IPS DF 4.7 (cell line): Measurements from ENCODE around the gene PITX2.

Experiments
- DNase-seq: peaks from one replicate; pipeline ENCODE4 v3.0.0-alpha.2; 2013; ENCODE audit warnings: low spot score; ENCODE audit errors: extremely low read depth

PITX2 gene

GRCh38 chr4:110622841-110623717 is at the start of gene PITX2:
TSS of gene PITX2 (minus strand) at chr4:110623077. CDS start at chr4:110622460, 617 bp downstream.
- DNase-seq: no peak

GRCh38 chr4:110671679-110672078 is 48.8 kb upstream of the PITX2 start:
- DNase-seq: no peak

DNA sequence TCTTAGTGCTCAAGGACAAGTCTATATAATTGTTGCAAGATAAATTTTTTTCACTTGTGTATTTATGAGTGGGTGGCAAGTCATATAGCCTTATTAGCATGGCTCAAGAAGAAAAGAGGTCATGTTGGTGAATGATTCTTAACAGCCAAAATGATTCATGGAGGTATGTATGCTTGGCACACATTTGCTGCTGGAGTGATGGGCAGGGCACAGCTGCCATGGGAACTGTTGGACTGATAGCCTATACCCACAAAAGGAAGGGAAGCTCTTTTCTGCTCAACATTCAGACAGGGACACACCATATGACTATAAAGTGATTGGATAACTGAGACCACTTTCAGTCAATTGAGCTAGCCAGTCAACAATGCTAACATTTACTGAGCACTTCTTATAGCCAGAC is 46.8 kb upstream of the PITX2 start:
- DNase-seq: no peak

DNA sequence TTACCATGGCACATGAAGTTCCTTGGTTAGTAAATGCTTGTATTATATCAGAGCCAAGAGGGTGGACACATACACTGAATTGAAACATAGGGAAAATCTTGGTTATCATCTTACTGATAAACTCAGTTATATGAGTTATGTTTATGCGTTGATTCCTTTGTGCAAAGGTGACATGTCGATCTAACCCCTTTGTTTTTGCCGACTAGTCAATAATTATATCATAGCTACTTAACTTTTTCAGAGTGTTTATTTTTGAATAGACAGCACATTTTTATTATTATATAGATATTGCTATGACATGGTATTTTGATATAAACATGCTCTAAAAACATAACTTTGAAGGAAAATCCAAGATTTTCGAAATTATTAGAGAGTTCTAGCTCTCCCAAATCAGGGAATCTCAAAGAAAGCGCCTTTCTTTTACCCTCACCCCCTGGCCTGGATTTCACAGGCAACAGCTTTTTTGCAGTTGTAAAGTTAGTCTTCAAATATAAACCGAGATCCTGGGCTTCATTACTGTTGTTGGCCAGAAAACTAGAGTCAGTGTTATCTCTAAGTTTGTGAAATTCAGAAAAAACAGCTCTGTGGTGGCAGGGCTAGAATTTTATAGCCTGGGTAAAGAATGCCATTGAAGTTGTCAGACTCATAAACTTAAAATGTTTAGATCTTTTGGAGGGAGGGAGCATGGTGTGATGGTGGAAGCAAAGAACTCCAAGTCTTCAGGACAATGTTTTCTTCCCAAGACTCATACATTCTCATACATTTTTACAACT is 45.8 kb upstream of the PITX2 start:
- DNase-seq: no peak

GRCh38 chr4:110667670-110668069 is 44.8 kb upstream of the PITX2 start:
- no peak for DNase-seq

DNA sequence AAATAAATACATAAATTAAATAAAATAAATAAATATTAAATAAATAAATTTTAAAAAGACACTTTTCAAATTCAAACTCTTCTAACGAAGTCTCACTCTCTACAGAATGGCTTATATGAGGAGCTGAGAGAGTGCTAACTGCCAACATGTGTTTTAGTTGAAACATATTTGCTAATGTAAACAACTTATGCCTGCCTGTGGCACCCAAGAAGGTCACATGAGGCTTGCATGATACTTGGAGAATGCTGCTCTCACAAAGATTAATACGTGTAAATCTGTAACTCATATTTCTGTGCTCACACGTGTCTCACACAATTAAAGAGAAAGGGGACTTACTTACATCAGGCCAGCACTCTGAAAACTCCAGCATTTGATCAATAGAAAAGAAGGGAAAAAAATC is 43.2 kb upstream of the PITX2 start:
- no peak for DNase-seq

GRCh38 chr4:110663738-110664444 is 41.0 kb upstream of the PITX2 start:
- no peak for DNase-seq

GRCh38 chr4:110663206-110663605 is 40.3 kb upstream of the PITX2 start:
- no peak for DNase-seq

DNA sequence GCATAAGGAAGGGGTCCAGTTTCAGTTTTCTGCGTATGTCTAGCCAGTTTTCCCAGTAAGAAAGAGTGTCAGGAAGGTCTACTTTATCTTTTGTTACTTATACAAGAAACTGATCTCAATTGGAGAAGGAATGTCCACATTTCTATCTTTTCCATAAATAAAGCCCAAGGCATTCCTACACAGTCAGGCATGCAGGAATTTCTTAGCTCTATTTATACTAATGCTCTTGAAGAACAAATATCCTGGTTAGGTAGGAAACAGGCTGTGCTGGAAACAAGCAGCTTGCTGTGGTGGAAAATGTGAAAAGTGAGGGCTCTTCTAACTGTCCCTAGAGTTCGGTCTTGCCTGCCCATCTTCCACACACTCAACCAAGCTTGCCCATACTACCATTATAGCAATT is 37.9 kb upstream of the PITX2 start:
- no peak for DNase-seq

GRCh38 chr4:110654254-110654635 is 31.4 kb upstream of the PITX2 start:
- no peak for DNase-seq

DNA sequence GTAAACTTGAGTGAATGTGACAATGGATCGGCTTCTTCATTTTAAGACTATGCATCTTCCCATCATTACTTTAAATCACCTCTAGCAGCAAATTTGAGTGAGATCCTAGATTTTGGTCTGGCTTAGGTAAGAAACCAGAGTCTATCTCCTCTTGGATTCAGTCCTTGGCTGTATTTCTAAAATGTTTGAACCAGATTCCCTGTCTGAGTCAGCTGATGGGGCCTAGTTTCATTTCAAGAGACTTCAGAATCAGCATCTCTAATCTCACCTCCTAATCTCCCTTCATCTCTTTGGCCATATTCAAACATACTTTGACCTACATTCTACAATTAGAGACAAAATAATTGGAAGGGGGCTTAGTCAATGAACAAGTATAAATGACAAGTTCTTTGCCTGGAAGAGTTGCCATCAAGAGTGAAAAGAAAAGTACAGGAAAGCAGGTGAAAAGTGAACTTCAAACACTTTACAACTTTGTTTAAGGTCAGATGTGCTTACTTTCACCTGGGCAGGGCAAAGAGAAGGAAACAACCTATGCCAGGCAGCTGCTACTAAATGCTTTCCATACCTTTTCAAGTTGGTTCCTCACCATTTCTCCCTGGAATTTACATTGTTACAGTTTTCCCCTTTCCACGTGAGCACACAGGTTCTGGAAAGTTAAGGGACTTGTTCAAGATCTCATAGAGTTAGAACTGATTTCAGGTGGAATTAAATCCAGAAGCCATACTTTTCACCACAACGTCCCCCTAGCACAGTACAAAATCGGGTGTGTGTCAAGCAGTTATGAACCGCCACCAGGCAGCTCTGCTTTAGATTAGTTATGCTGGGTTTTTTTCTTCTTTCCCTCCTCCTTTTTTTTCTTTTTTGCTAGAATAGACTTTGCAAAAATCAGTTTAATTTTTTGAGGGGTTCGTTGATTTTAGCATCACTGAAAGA is 30.7 kb upstream of the PITX2 start:
- no peak for DNase-seq

DNA sequence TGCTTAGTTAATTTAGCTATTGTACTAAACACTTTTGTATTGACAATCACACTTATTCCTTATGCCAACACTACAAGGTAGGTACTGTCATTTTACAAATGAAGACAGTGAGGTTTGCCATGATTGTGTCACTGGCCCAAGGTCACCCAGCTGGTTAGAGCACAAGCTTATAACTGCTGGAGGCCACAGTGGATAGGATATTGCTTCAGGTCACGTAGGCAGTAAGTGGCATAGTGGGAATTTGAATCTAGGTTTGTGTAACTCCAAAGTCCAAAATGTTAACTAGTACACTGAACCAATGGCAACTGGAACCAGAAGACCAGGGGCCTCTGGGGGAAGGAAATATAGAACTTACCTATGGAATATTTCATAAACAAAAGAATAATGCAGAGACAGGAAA is 21.1 kb upstream of the PITX2 start:
- no peak for DNase-seq

DNA sequence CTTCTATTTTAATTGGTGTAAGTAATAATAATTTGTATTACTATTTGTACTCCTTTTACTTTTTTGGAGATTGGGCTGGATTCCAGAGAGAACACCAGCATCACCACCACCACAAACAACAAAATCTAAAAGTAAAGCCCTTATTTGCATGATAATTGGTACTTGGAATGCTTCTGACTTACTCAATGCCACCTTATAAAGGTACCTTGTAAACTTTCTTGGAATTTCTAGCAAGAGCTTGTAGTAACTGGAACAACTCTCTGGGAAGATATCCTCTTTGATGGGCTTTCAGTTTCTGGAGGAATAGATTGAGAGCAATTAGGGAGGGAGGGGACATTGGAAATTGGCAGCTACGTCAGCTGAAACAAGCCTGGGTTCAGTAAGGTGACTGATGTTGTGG is 20.2 kb upstream of the PITX2 start:
- no peak for DNase-seq

DNA sequence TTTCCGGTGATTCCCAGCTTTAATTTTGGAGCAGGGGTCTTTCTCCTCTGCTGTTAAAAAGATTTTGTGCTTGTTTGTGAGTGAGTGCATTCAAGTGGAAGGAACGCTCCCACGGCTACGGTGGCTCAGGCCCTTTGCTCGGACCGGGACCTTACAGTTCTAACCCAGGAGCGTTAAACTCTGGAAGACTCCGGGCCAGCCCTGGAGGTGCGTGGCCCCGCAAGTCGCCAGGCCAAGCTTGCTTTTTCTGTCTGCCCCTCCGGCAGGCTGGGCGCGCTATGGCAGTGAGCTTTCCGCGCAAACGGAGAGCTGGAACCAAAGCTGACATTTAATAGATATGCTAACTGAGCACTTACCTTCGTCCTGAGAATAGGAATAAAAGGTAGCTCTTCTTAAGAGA is 18.3 kb upstream of the PITX2 start:
- no peak for DNase-seq

DNA sequence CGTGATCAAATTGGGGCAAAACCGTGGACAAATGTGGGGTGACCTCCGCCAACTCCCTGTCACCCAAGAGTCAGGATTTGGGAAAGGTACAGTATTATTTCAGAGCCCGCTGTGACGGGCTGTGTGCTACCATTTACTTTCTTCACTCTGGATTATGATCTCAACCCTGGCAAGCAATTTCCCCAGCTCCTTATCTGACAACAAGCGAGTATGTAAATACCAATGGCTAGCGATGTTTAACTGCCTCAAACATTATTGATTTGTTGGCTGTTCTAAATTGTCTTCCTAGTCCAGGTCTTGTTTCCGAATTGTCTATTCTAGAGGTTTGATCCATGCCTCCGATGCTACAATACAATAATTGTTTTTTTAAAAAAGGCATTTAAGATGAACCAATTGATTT is 17.7 kb upstream of the PITX2 start:
- no peak for DNase-seq

- no peak for DNase-seq
Observed at GRCh38 chr4:110639207-110640090, 16.6 kb upstream of the PITX2 start.

- no peak for DNase-seq
Observed at GRCh38 chr4:110638089-110638746, 15.3 kb upstream of the PITX2 start.

DNA sequence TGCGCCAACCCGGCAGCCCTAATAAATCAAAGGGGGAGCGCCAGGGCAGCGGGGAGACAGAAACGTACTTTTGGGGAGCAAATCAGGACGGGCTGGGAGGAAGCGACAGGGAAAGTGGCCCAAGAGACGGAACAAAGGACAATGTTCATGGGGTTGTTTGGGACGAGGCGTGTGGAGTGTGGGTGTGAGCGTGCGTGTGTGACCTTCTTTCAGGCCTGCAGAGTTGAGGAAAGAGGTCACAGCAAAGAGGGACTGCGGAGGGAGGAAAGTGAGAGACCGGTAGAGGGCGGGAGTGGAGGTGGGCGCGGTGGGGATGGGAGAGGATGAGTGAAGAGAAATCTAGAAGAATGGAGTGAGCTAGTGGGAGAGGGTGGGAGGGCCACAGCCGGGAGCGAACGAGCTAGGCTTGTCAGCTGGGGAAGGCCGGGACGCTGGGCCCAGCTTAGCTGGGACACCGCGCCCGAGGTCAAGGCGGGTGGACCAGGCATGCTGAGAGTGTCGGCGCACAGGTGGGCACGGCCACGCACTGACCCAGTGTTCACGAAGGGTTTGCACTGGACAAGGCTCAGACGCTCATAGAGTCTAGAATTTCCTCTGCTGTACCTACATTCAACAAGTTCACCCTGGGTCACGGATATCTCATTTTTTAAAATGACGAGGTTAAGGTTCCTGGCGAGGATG is 14.7 kb upstream of the PITX2 start:
- no peak for DNase-seq
